HG02938 (cell line): Measurements from ENCODE around the gene PLAAT3.
"Not testable (repeated sequence)": the region's sequence is repeated elsewhere in the genome, so short reads cannot be mapped to it uniquely, and the experiment has no call there.

Experiments
- ATAC-seq: cut with Tn5 transposase; IDR thresholded peaks from one replicate; pipeline ENCODE4 v1.9.1; 2021; ENCODE audit warnings: mild to moderate bottlenecking, moderate library complexity; ENCODE audit not compliant: unreplicated experiment

PLAAT3 gene

DNA sequence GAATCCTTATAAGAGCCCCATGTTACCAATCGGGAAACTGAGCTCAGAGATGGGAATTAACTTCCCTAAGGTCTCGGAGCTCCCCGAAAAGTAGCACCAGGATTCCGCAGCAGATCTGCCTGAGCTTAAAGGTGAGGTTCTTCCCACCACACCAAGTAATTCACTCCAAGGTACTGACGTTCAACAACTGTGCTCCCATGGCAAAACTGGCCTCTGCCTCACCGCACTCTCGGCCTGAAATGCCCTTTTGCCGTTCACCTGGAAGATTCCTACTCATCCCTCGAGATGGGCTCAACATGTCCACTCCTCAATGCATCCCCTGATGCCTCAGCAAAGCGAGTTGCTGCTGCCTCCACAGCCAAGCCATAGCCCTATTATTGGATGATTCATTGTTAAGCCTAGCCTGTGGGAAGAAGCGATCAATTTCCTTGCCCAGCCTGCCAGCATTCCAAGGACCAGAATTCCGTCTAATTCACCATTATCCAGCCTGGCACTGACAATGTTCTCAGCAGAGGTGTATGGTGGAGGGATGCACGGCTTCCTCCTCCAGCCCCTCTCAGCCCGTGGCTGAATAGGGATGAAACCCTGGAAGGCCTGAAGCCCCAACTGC, 4.2 kb downstream of the PLAAT3 start:
- no peak for ATAC-seq

DNA sequence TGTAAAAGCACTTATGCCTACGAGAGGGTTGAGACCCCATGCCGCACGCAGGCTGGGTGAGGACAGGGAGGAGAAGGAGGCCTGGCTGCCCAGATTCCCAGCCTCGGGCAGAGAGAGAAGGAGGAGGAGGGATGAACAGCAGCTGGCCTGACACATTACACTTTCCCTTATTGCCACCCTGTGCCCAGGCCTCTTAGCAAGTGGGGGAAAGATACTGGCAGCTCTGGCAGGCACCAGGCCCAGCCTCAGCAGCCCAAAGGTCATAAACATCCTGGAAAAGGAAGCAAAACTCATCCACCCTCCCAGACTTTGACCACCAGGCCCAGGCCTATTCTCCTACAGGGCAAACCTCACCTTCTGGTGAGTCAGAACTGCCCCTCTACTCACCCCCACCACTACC, 4.7 kb downstream of the PLAAT3 start:
- no peak for ATAC-seq

DNA sequence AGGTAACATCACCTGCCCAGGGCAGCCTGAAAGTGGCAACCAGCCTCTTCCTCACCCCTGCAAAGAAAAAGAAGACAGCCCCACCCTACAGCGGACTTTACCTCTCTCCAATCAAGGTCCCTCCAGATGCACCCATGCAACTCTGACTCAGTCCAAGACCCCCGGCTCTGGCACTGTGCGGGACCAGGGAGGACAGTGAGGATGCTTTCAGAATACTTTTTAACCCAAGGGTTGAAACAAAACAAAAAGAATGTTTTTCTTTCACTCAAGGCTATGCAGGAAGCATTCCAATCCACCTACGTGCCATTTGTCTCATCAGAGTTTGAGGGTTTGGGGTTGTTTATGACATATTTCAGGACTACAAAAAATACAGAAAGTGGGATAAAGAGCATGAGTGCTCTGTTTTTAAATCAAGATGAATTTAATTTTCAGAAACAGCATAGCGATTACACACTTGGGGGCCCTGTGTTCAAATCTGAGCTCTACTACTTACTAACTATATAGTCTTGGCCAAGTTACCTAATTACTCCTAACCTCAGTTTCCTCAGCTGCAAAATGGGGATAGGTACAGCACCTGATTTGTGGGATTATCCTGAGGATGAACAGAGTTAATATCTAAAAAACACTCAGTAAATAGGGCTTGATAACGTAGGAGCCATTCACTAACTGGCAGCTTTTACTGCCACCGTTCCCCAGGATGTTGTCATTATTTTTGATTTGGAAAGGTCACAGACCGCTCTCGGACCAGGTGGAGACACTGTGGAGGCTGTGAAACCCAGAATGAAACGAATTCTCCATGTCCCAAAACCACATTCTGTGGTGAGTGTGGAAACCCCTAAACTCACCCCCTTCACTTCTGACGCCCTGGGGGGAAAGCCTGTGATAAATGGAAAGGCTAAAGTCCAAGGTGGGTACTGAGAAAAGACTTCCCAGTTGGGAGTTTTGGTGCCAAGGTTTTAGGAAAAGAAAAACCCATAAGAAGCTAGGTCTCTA, 5.6 kb downstream of the PLAAT3 start:
- no peak for ATAC-seq

DNA sequence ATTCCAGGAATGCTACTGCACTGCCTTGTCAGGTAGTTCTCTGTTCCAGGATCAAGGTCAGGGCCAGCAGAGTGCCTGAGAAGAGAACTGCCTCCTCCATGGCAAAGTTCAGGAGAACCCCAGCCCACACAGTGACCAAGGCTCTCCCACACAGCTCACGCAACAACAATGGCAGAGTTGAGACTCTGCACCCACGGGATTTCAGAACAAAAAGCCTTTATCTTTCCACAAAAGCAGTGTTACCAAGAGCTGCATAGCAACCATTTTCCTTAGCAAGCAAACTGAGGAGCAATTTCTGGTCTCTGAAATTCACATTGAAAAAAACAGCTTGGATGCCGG, 11.1 kb downstream of the PLAAT3 start:
- ATAC-seq, result no peak

DNA sequence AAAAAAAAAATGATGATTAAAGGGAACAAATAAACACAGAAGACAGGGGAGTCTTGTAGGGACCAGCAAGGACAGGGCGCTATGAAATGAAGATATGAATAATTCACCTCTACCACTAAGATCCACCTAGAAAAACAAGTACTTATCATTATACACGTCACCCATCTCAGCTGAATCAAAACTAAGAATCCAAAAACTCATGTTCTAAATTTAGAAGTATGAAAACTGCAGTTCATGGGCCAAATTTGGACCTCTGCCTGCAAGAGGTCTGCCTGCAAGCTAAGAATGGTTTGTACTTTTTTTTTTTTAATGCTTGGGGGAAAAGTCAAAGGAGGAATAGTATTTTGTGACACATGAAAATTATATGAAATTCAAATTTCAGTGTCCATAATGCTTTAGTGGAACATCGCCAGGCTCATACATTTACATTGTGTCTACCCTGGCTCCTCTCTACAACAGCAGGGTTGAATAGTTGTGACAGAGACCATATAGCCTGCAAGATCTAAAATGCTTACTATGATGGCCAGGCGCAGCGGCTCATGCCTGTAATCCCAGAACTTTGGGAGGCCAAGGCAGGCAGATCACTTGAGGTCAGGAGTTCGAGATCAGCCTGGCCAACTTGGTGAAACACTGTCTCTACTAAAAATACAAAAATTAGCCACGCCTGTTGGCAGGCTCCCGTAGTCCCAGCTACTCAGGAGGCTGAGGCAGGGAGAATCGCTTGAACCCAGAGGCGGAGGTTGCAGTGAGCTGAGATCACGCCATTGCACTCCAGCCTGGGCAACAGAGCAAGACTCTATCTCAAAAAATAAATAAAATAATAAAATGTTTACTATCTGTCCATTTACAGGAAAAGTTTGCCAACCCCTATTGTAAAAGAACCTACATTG, 11.7 kb downstream of the PLAAT3 start:
- ATAC-seq, result not testable (repeated sequence)

DNA sequence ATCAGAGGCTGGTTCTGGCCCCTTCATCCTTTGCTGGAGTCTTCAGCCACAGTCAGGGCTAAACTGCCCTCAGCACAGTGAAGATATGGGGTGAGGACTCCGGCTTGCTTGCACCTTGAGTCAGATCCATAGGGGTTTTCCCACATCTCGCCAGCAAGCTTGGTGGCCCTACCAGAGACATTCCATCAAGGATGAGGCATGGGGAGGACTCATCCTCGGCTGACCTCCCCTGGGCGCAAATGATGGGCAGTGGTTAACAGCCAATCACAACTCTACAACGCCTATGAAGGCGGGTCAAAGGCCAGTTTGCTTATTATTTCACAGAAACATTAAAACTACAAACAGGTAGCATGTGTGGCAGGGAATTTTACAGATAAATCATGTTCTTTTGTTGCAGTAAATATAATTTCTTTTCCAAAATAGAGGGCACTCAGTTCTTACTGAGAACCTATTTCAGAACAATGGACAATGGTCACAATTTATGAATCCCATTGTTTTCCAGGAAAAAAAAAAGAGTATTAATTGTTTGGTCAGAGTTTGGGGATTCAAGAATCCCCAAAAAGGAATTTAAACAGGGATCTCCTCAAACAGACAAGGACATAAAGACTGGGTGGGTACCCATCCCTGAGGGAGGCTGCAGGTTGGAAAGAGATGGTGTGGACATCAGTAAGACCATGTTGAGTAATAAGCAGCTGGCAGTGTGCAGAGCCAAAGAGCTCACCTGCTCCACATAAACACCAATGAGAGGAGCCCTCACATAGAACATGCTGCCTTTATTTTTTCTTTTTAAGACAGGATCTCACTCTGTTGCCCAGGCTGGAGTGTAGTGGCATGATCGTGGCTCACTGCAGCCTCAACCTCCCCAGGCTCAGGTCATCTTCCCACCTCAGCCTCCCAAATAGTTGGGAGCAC, 14.8 kb downstream of the PLAAT3 start:
- ATAC-seq, result no peak

DNA sequence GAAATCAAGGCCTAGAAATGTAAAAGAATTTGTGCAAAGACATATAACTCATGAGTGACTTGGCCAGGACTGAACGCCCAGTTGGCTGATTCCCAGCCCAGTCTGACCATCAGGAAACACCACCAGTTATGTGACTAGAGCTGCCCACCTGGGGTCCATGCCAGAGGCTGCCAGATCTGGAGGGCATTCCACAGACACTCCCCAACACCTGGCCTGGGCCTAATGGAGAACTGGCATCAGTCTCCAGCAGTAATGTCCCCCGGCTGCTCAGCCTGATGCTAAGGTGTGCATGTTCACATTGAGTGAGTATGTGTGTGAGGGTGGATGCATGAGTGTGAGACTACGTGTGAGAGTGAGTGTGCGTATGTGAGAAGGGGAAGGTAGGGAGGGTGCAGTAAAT, 15.7 kb downstream of the PLAAT3 start:
- no peak for ATAC-seq

DNA sequence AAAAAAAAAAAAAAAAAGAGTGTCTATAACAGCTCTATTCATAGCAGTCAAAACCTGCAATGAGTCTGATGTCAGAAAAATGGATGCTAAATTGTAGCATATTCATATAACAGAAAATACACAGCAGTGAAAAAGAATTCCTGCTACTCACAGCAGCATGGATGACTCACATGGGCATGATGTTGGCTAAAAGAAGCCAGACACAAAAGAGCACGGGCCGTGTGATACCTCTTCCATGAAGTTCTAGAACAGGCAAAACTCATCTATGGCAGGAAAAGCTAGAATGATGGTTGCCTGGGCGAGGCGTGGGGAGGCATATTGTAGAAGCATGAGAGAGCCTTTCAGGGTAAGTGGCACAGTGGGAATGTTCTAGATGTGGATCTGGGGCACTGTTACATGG, 18.9 kb downstream of the PLAAT3 start:
- ATAC-seq, result no peak

DNA sequence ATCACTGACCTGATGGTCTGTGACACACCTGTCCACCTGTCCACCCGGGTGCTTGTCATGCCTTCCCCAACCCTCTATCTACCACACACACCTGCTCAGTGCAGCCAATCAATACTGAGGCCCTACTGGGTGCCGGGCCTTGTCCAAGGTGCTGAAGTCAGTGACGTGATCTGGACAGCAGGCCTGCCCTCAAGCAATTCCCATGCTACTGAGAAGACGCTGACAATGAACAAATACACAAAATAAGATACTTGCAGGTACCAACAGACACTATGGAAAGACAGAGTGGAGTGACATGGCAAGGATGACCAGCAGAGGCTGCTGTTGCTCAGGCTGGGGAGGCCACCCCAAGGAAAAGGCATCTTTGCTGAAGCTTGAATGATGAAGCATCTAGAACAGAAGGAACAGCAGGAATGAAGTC, 21.2 kb downstream of the PLAAT3 start:
- no peak for ATAC-seq

DNA sequence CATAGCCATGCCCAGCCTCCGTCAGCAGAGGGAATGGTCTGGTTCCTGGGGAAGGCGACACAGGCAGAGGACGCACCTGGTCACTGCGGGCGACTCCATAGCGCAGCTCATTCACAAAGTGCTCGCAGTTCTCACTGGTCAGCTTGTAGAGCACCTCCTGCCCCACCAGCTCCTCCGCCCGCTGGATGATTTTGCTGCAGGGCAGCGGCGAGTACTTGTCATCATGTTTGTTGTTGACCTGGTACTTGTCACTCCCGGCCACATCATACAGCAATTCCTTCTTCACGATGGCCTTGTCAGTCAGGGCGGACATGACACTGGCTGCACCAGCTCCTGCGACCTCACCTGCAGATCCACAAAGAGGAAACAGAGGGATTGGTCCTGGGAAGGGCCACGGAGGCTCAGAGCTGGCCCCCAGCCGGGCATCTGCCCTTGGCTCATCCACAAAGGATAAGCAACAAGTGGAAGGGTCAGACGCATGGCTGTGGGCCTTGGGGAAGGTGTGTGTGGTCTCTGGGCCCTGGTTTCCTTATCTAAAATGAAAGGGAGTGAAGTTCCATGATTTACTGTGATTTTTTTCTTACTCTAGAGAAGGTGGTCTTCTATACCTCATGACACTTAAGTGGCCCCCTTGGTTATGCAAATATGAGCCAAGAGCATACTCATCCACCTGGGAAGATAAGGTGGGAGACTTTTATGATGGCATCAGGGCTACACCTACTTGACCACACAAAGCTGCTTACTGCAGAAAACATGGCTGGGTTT, 24.0 kb downstream of the PLAAT3 start:
- no peak for ATAC-seq

DNA sequence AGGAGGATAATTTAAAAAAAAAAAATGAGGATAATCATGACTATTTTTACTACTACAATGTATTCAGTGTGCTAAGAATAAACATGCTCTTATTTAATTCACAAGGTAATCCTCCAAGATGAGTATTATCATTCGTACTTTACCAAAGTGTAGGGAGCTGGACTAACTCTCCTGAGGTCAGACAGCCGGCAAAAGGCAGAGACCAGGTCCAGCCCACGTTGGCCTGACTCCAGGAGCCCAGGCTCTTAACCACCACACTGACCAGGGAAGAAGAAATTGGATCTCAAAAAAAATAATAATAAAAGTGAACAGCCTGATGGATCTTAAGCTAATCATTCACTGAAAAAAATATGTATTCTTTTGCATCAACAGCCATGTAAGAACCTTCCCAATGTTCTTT, 25.2 kb downstream of the PLAAT3 start:
- no peak for ATAC-seq

DNA sequence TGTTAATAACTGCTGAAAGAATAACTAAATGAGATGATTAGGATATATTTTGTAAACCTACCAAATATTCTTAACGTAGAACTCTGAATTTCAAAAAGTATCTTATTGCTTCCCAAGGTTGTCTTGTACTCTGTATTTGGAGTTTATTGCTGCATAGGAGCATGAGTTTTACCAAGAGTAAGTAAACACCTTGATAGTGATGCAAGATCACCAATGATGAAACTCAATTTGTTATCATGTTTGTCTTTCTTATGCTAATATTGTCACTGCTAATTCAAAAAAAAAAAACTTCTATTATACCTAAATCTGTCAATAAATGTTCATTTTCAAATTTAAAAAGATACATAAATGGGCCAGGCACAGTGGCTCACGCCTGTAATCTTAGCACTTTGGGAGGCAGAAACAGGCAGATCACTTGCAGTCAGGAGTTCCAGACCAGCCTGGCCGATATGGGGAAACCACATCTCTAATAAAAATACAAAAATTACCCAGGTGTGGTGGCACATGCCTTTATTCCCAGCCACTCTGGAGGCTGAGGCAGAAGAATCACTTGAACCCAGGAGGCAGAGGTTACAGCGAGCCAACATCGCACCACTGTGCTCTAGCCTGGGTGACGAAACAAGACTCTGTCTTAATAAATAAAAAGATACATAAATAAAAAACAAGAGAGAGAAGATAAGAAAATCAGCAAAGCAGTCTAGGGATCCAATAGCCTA, 27.6 kb downstream of the PLAAT3 start:
- no peak for ATAC-seq

DNA sequence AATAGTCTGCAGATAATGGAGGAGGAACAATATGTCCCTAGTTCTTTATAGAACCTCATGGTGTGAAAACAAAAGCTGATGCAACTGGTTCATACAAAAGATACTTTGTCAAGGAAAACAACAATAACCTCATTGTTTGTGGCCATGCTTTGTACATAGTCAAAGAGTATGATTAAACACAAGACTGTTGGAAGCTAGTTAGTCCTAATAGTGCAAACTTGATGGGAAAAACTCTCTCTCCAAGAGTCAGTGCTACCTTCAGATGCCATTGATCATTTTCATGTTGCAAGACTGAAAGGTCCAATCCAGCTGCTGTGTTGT, 30.9 kb downstream of the PLAAT3 start:
- ATAC-seq, result no peak

DNA sequence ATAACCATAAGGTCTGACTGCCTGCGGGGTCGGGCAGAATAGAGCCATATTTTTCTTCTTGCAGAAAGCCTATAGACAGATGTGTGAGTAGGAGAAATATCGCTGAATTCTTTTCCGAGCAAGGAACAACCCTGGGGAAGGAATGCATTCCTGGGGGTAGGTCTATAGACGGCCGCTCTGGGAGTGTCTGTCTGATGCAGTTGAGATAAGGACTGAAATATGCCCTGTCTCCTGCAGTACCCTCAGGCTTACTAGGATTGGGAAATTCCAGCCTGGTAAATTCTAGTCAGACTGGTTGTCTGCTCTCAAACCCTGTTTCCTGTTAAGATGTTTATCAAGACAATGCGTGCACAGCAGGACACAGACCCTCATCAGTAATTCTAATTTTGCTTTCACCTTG, 33.0 kb downstream of the PLAAT3 start:
- ATAC-seq, result not testable (repeated sequence)

DNA sequence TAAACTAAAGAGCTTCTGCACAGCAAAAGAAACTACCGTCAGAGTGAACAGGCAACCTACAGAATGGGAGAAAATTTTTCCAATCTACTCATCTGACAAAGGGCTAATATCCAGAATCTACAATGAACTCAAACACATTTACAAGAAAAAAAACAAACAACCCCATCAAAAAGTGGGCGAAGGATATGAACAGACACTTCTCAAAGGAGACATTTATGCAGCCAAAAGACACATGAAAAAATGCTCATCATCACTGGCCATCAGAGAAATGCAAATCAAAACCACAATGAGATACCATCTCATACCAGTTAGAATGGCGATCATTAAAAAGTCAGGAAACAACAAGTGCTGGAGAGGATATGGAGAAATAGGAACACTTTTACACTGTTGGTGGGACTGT, 35.4 kb downstream of the PLAAT3 start:
- not testable (repeated sequence) for ATAC-seq

DNA sequence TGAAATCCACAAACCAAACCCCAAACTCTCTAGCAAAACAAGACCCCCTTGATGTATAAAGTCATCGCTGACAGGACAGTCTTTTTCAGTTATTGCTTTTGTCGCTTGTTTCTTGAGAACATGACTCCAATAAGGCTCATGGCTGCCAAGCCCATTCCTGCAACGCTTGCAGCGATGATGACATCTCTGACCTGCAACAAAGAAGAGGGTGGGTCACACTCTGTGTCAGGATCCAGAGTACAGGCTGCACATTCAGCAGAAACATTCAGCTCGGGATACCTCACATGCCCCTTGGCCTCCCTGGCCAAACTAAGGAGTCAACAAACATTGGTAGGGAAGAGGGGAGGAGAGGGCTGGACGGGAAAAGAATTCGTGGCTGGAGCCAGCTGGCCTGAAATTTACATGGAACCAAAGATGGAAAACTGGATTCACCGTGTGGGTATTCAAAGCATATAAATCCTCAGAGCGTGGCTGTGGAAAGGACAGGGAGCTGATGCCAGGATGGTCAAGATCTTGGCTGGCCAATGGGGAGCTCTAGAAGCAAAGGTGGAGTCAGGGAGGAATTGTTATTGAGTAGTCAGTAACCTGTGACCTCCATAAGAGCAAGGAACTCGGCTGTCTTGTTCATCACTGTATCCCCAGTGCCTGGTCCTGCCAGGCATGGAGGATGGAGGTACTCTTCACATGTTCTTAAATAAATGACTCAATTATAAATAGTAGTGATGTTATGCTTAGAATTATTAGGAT, 39.2 kb downstream of the PLAAT3 start:
- no peak for ATAC-seq

DNA sequence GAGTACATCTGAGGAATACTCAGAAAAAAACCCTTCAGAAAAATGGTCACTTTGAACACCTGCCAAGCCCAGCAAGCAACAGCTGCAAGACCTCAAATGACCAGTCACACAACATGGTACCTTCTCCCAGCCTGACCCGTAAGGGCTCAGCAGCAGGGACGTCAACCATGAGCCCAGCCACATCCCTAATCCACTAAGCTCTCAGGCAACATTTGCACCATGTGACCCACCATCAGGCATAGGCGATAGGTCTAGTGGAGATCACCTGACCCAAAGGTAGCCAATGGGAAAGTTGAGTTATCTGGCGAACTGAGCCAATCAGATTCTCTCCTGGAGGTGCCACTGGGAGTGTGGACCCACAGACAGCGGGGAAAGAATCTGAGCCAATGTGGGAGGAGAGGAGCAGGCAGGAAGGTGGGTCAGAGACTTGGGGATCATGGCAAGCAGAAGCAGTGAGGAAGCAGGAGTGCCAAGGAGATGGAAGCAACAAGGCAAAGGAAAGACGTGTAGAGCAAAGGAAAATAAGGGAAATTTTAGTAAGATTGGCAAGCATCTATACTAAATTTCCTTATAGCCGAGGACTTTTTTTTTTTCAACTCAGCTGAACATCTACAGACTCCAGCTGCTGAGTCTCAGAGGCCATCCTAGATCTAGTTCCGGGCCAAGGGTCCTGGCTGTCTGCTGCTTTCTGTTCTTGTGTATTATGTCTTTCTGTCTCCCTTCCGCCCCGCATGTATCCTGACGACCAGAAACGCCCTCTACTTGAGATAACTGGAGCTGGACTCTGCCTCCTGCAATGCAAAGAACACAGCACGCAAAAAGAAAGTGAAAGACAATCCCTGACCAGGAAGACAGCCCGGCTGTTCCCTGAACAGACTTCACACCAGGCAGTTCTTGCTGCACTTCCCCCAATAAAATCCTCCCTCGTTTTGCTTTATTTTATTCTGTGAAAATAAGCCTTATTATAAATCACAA, 40.1 kb downstream of the PLAAT3 start:
- ATAC-seq, result no peak
